Stimulated activated CD8-positive, alpha-beta memory T cell treated with anti-CD3 and anti-CD28 coated beads, Interleukin-4, amount 100 ng/mL, for 1 hour (primary cell): ENCODE measurements around the gene CACNB2.

Experiments used
- DNase-seq, 2 donors: peaks; one replicate each; pipeline ENCODE4 v3.0.0-alpha.2; 2020; ENCODE audit warnings: low read depth in 2 of 2, low spot score in 1 of 2

The CACNB2 gene

GRCh38 chr10:18498998-18499397 is 358.8 kb downstream of the CACNB2 start:
- DNase-seq = no peak

- DNase-seq = no peak
Measured at GRCh38 chr10:18500576-18500975, 360.4 kb downstream of the CACNB2 start.

- DNase-seq = no peak
Measured at GRCh38 chr10:18501198-18501597, 361.0 kb downstream of the CACNB2 start.

- no peak for DNase-seq
Measured at GRCh38 chr10:18501629-18502028, 361.4 kb downstream of the CACNB2 start.

- DNase-seq = no peak
Measured at GRCh38 chr10:18504161-18504560, 363.9 kb downstream of the CACNB2 start.

- no peak for DNase-seq
Measured at GRCh38 chr10:18505456-18506118, 365.4 kb downstream of the CACNB2 start.

GRCh38 chr10:18508587-18508986 is 368.4 kb downstream of the CACNB2 start:
- DNase-seq = no peak

GRCh38 chr10:18514537-18514936 is 374.3 kb downstream of the CACNB2 start:
- no peak for DNase-seq

GRCh38 chr10:18516851-18517250 is 376.6 kb downstream of the CACNB2 start:
- no peak for DNase-seq

GRCh38 chr10:18523025-18523424 is 382.8 kb downstream of the CACNB2 start:
- no peak for DNase-seq

- no peak for DNase-seq
Measured at GRCh38 chr10:18523858-18524257, 383.6 kb downstream of the CACNB2 start.

GRCh38 chr10:18527687-18528086 is 387.5 kb downstream of the CACNB2 start:
- DNase-seq = no peak

- no peak for DNase-seq
Measured at GRCh38 chr10:18528292-18528691, 388.1 kb downstream of the CACNB2 start.

- DNase-seq = no peak
Measured at GRCh38 chr10:18532881-18533535, 392.8 kb downstream of the CACNB2 start.

GRCh38 chr10:18533896-18534295 is 393.7 kb downstream of the CACNB2 start:
- DNase-seq = no peak

GRCh38 chr10:18539335-18539734 is 399.1 kb downstream of the CACNB2 start:
- DNase-seq = no peak

- no peak for DNase-seq
Measured at GRCh38 chr10:18540195-18540594, 400.0 kb downstream of the CACNB2 start.

GRCh38 chr10:18542832-18543231 is 402.6 kb downstream of the CACNB2 start:
- DNase-seq = no peak

- DNase-seq = no peak
Measured at GRCh38 chr10:18545621-18546305, 405.5 kb downstream of the CACNB2 start.

GRCh38 chr10:18549105-18549504 is 408.9 kb downstream of the CACNB2 start:
- no peak for DNase-seq

GRCh38 chr10:18551473-18551872 is 411.2 kb downstream of the CACNB2 start:
- no peak for DNase-seq

- no peak for DNase-seq
Measured at GRCh38 chr10:18554479-18554878, 414.3 kb downstream of the CACNB2 start.
